ENCODE data around the gene ZFP36. TPM values are rescaled to one million over a fixed set of nuclear protein-coding genes. Genes with fewer than 3 reads are reported as not detected.

Gene ZFP36
- total and polyA plus RNA-seq, 2 of the 8 experiments (the other 6 are each of a cell fraction or from before 2014, with no cell fraction given): 4.0 to 10.9 TPM

DNA sequence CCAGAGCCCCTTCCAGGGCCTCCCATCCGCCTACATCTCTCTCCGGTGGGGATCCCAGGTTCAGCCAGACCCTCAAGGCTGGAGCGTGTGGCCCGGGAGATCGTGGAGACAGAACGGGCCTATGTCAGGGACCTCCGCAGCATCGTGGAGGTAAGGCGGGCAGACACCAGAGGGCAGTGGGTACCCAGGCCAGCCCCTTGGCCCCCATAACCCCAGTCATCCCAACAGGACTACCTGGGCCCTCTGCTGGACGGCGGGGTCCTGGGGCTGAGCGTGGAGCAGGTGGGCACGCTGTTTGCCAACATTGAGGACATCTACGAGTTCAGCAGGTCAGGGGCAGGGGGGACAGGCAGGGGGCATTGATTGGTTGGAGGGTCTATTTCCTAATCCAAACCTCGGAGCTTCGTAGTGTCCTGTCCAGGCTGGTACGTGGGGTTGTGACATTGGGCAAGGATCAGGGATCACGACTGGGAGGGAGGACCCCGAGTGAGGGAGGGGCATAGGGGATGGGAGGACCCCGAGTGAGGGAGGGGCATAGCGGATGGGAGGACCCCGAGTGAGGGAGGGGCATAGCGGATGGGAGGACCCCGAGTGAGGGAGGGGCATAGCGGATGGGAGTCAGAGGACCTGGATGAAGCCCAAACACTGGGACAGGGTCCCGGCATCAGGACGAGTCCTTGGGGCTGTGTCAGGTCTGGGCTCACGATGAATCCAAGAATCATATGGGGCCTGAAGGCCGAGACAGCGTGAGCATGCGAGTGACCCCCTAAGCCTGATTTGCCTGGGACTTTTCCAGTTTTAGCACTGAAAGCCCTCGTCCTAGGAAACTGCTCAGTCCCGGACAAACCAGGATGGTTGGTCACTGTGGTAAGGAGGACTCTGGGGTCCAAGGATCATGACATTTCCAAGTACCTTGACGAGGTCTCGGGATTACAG is 8.7 kb downstream of the ZFP36 start (continued):
- TF ChIP-seq, protein P1, sequence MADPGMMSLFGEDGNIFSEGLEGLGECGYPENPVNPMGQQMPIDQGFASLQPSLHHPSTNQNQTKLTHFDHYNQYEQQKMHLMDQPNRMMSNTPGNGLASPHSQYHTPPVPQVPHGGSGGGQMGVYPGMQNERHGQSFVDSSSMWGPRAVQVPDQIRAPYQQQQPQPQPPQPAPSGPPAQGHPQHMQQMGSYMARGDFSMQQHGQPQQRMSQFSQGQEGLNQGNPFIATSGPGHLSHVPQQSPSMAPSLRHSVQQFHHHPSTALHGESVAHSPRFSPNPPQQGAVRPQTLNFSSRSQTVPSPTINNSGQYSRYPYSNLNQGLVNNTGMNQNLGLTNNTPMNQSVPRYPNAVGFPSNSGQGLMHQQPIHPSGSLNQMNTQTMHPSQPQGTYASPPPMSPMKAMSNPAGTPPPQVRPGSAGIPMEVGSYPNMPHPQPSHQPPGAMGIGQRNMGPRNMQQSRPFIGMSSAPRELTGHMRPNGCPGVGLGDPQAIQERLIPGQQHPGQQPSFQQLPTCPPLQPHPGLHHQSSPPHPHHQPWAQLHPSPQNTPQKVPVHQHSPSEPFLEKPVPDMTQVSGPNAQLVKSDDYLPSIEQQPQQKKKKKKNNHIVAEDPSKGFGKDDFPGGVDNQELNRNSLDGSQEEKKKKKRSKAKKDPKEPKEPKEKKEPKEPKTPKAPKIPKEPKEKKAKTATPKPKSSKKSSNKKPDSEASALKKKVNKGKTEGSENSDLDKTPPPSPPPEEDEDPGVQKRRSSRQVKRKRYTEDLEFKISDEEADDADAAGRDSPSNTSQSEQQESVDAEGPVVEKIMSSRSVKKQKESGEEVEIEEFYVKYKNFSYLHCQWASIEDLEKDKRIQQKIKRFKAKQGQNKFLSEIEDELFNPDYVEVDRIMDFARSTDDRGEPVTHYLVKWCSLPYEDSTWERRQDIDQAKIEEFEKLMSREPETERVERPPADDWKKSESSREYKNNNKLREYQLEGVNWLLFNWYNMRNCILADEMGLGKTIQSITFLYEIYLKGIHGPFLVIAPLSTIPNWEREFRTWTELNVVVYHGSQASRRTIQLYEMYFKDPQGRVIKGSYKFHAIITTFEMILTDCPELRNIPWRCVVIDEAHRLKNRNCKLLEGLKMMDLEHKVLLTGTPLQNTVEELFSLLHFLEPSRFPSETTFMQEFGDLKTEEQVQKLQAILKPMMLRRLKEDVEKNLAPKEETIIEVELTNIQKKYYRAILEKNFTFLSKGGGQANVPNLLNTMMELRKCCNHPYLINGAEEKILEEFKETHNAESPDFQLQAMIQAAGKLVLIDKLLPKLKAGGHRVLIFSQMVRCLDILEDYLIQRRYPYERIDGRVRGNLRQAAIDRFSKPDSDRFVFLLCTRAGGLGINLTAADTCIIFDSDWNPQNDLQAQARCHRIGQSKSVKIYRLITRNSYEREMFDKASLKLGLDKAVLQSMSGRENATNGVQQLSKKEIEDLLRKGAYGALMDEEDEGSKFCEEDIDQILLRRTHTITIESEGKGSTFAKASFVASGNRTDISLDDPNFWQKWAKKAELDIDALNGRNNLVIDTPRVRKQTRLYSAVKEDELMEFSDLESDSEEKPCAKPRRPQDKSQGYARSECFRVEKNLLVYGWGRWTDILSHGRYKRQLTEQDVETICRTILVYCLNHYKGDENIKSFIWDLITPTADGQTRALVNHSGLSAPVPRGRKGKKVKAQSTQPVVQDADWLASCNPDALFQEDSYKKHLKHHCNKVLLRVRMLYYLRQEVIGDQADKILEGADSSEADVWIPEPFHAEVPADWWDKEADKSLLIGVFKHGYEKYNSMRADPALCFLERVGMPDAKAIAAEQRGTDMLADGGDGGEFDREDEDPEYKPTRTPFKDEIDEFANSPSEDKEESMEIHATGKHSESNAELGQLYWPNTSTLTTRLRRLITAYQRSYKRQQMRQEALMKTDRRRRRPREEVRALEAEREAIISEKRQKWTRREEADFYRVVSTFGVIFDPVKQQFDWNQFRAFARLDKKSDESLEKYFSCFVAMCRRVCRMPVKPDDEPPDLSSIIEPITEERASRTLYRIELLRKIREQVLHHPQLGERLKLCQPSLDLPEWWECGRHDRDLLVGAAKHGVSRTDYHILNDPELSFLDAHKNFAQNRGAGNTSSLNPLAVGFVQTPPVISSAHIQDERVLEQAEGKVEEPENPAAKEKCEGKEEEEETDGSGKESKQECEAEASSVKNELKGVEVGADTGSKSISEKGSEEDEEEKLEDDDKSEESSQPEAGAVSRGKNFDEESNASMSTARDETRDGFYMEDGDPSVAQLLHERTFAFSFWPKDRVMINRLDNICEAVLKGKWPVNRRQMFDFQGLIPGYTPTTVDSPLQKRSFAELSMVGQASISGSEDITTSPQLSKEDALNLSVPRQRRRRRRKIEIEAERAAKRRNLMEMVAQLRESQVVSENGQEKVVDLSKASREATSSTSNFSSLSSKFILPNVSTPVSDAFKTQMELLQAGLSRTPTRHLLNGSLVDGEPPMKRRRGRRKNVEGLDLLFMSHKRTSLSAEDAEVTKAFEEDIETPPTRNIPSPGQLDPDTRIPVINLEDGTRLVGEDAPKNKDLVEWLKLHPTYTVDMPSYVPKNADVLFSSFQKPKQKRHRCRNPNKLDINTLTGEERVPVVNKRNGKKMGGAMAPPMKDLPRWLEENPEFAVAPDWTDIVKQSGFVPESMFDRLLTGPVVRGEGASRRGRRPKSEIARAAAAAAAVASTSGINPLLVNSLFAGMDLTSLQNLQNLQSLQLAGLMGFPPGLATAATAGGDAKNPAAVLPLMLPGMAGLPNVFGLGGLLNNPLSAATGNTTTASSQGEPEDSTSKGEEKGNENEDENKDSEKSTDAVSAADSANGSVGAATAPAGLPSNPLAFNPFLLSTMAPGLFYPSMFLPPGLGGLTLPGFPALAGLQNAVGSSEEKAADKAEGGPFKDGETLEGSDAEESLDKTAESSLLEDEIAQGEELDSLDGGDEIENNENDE (IDR thresholded peaks at IDR 0.05; ENCODE audit: insufficient replicate concordance, low read length): no peak

All from H1 (cell line).